HFFc6 (cell line): Measurements from ENCODE around the gene ZNF506. TPM values are rescaled to one million over a fixed set of nuclear protein-coding genes. Genes with fewer than 3 reads are reported as not detected.
"Not testable (repeated sequence)": the region's sequence is repeated elsewhere in the genome, so short reads cannot be mapped to it uniquely, and the experiment has no call there.

Experiments used
- DNase-seq: peaks from one replicate; pipeline ENCODE4 v3.0.0-alpha.2; 2018
- H3K27ac Mint-ChIP-seq: 2 replicates; pipeline ENCODE4 v1.8.0; 2020; ENCODE audit warnings: mild to moderate bottlenecking, mixed read lengths
- H3K27me3 Mint-ChIP-seq: 2 replicates; pipeline ENCODE4 v1.8.0; 2021; ENCODE audit warnings: mild to moderate bottlenecking, moderate library complexity, mixed read lengths; ENCODE audit not compliant: insufficient read depth
- H3K36me3 Mint-ChIP-seq: 2 replicates; pipeline ENCODE4 v1.8.0; 2021; ENCODE audit warnings: low read depth, mixed read lengths
- H3K4me1 Mint-ChIP-seq: 2 replicates; pipeline ENCODE4 v1.8.0; 2020; ENCODE audit warnings: low read depth, mixed read lengths
- H3K4me3 Mint-ChIP-seq: 2 replicates; pipeline ENCODE4 v1.8.0; 2020; ENCODE audit warnings: mild to moderate bottlenecking, moderate library complexity, mixed read lengths
- H3K9me3 Mint-ChIP-seq: 2 replicates; pipeline ENCODE4 v1.8.0; 2020; ENCODE audit warnings: mild to moderate bottlenecking, mixed read lengths
- CTCF ChIP-seq: fragments of 200-600 bp; sonication (generic); IDR thresholded peaks from 2 replicates; pipeline ENCODE4 v1.5.0; 2021; ENCODE audit warnings: antibody characterized with exemption, mild to moderate bottlenecking
- total RNA-seq, 6 experiments: library from RNA; stranded (reverse); fragmentation: NEBNext Ultra II Directional; extraction: Animal tissue kit (Norgen Biotek cat#: 25700); gene quantifications; 2 replicates in 1 of 6; 3 replicates in 5 of 6; pipeline ENCODE4 v1.2.3, GENCODE V29; 2021

ZNF506 gene
- total RNA-seq, 6 experiments from 2014 or later: 0.50 to 5.4 (median 4.5) TPM

GRCh38 chr19:19745496-19746285 is 75.9 kb downstream of the ZNF506 start:
- H3K27ac Mint-ChIP-seq: no peak overlapping the region

GRCh38 chr19:19744641-19745040 is 76.9 kb downstream of the ZNF506 start:
- TF ChIP-seq CTCF: no peak
- Mint-ChIP-seq H3K27me3 (peaks cover 2% of the 10 kb centered on the region; the same call in 1 of the 2 replicates), H3K36me3 (no peaks in the 10 kb centered on the region), H3K9me3 (peaks cover 28% of the 10 kb centered on the region), H3K4me1 (no peaks in the 10 kb centered on the region), H3K4me3 (no peak overlapping the region), H3K27ac (no peak overlapping the region)
- no peak for DNase-seq

More at GRCh38 chr19:19745496-19746285, 75.9 kb downstream of the ZNF506 start:
- H3K4me1 Mint-ChIP-seq: no peaks in the 10 kb centered on the region
- DNase-seq: no peak
- no peak for TF ChIP-seq CTCF
- H3K9me3 Mint-ChIP-seq: peaks cover 22% of the 10 kb centered on the region
- peaks cover 2% of the 10 kb centered on the region; the same call in 1 of the 2 replicates for H3K27me3 Mint-ChIP-seq
- H3K36me3 Mint-ChIP-seq: no peaks in the 10 kb centered on the region
- no peak overlapping the region for H3K4me3 Mint-ChIP-seq

GRCh38 chr19:19743921-19744320 is 77.6 kb downstream of the ZNF506 start:
- not testable (repeated sequence) for H3K36me3 Mint-ChIP-seq, H3K27ac Mint-ChIP-seq, H3K27me3 Mint-ChIP-seq, DNase-seq, H3K4me3 Mint-ChIP-seq, H3K4me1 Mint-ChIP-seq
- H3K9me3 Mint-ChIP-seq: peaks cover 32% of the 10 kb centered on the region

GRCh38 chr19:19743176-19743575 is 78.4 kb downstream of the ZNF506 start:
- Mint-ChIP-seq H3K27me3 (peaks cover 2% of the 10 kb centered on the region; the same call in 1 of the 2 replicates), H3K4me3 (no peak overlapping the region), H3K36me3 (no peaks in the 10 kb centered on the region), H3K9me3 (peaks cover 30% of the 10 kb centered on the region), H3K27ac (no peak overlapping the region), H3K4me1 (no peaks in the 10 kb centered on the region)
- no peak for TF ChIP-seq CTCF
- no peak for DNase-seq

GRCh38 chr19:19742773-19743172 is 78.8 kb downstream of the ZNF506 start:
- no peaks in the 10 kb centered on the region for H3K36me3 Mint-ChIP-seq
- H3K4me3 Mint-ChIP-seq: no peak overlapping the region
- TF ChIP-seq CTCF: no peak
- H3K27me3 Mint-ChIP-seq: peaks cover 2% of the 10 kb centered on the region; the same call in 1 of the 2 replicates
- H3K9me3 Mint-ChIP-seq: peaks cover 30% of the 10 kb centered on the region
- H3K4me1 Mint-ChIP-seq: no peaks in the 10 kb centered on the region
- no peak overlapping the region for H3K27ac Mint-ChIP-seq
- DNase-seq: no peak

Other genes starting within 250 kb of the ZNF506 start
- under 1 TPM in 5 of 6 experiments, not detected in 1; 0.23 to 0.40 (median 0.30) TPM for gene PBX4, start 203.1 kb downstream of the ZNF506 start, total RNA-seq
- gene LPAR2, start 193.5 kb downstream of the ZNF506 start, total RNA-seq: 1 to 10 TPM; 2.6 to 4.2 (median 3.2) TPM
- 10 to 100 TPM; 11.5 to 16.7 (median 13.9) TPM for gene GMIP, start 178.1 kb downstream of the ZNF506 start, total RNA-seq
- 10 to 100 TPM; 56.5 to 76.3 (median 61.3) TPM for gene ATP13A1, start 158.1 kb downstream of the ZNF506 start, total RNA-seq
- 1 to 10 TPM; 6.8 to 8.5 (median 7.2) TPM for gene ZNF101, start 152.9 kb downstream of the ZNF506 start, total RNA-seq
- gene ZNF14, start 88.6 kb downstream of the ZNF506 start, total RNA-seq: 1 to 10 TPM; 2.2 to 3.1 (median 2.8) TPM
- gene ZNF253, start 44.1 kb upstream of the ZNF506 start, total RNA-seq: 1 to 10 TPM; 2.9 to 4.4 (median 3.5) TPM
- gene ZNF93, start 79.2 kb upstream of the ZNF506 start, total RNA-seq: 1 to 10 TPM; 3.2 to 4.9 (median 4.2) TPM
- 1 to 10 TPM; 2.1 to 4.7 (median 3.4) TPM for gene ZNF682, start 217.8 kb upstream of the ZNF506 start, total RNA-seq